Cardiac fibroblast (primary cell): ENCODE data around the gene MFSD12.

Source experiments
- DNase-seq, 2 donors: peaks; one replicate each; pipeline versions ENCODE4 v3.0.0 to v3.0.0-alpha.2; 2010; ENCODE audit warnings: low read depth in 2 of 2
- H3K4me3 ChIP-seq, 2 donors: replicated peaks in 1 of 2; 1 replicate in 1 of 2; 2 replicates in 1 of 2; pipeline ENCODE4 v1.5.1; 2011; ENCODE audit warnings: low read depth in 2 of 2, low read length in 2 of 2, mild to moderate bottlenecking in 2 of 2, moderate library complexity in 1 of 2
- TF ChIP-seq, protein P1 (sequence below): IDR thresholded peaks from one replicate; pipeline ENCODE4 v1.5.1; 2011; ENCODE audit warnings: low read depth, mild to moderate bottlenecking, low read length, inconsistent platforms

The MFSD12 gene

DNA sequence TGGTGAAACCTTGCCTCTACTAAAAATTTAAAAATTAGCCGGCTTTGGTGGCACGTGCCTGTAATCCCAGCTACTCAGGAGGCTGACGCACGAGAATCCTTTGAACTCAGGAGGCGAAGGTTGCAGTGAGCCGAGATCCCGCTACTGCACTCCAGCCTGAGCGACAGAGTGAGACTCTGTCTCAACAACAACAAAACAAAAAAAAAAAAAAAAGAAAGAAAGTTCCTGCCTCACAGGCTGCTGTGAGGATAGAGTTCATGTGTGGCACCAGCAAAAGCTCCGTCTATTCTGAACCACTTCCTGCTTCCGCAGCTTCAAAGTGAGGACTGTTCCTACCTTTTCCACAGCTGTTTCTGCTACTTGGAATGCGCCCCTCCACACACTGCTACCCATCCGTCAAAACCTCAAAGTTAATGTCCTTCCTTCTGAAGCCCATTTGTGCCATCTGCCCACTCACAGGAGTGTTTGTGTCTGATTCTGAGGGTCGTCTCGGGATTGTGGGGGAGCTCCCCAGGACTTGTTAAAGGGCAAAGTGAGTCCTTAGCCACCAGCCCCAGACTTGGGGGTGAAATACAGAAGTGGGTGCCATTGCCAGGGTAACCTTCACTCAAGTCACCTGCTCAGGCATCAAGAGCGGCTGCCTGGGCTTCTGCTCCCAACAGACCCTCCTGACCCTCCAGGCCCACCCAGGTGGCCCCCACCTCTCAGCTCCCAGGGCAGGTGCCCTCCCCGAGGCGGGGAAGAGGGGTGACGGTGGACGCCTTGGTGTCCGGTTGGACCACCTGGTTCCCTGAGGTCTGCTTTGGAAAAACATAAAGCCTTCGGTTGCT, 2.9 kb downstream of the MFSD12 start:
- no peak overlapping the region for H3K4me3 ChIP-seq
- no peak for DNase-seq
- TF ChIP-seq, protein P1, sequence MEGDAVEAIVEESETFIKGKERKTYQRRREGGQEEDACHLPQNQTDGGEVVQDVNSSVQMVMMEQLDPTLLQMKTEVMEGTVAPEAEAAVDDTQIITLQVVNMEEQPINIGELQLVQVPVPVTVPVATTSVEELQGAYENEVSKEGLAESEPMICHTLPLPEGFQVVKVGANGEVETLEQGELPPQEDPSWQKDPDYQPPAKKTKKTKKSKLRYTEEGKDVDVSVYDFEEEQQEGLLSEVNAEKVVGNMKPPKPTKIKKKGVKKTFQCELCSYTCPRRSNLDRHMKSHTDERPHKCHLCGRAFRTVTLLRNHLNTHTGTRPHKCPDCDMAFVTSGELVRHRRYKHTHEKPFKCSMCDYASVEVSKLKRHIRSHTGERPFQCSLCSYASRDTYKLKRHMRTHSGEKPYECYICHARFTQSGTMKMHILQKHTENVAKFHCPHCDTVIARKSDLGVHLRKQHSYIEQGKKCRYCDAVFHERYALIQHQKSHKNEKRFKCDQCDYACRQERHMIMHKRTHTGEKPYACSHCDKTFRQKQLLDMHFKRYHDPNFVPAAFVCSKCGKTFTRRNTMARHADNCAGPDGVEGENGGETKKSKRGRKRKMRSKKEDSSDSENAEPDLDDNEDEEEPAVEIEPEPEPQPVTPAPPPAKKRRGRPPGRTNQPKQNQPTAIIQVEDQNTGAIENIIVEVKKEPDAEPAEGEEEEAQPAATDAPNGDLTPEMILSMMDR: no peak

DNA sequence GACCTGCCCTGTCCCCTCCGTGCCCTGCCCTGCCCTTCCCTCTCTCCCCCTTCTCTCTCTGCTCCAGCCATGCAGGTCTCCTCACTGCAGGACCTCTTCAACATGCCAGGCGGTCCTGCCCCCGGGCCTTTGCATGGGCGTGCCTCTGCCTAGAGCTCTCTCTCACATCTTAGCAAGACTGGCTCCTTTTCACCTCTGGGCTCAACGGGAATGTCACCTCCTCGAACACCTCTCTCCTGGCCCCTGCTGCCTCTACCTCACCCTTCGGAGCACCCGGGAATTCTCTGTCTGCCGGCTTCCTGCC, 5.6 kb downstream of the MFSD12 start:
- TF ChIP-seq, protein P1: no peak
- H3K4me3 ChIP-seq: no peak overlapping the region
- no peak for DNase-seq

DNA sequence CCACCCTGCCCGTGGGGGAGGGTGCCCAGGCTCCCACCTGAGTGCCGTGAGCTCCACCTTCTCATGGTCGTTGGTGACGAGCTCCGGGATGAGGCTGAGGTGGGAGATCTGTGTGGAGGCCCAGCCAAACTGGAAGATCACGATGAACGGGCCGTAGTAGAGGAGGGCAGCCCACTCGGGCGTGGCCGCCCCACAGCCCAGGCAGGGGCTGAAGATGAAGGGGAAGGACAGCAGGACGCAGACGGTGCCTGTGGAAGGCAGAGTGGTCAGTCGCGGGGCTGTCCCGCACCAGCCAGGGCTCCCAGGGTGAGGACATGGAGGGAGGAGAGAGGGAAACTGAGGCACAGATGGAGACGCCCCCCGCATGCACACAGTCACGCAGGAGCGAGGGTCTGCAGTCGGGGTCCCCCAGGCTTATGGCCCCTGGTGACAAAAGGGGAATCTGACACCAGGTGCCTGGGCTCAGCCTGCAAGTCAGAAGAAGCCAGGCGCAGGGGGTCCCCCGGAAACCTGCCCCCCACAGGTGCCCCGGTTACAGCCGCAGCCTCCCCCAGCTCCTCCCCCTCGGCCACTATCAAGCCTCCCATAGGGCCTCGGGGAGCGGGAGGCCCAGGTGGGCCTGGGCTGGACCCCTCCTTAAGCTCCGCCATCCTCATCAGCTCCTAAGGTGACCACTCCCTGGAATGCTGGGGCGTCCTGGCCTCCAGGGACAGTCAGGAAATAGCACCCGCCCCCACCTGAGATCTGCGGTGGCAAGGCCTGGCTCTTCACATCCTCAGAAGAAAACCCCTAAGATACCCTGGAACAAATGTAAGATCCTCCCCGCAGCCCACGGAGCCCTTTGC, 6.2 kb downstream of the MFSD12 start:
- TF ChIP-seq, protein P1: no peak
- no peak overlapping the region for H3K4me3 ChIP-seq
- DNase-seq: no peak

DNA sequence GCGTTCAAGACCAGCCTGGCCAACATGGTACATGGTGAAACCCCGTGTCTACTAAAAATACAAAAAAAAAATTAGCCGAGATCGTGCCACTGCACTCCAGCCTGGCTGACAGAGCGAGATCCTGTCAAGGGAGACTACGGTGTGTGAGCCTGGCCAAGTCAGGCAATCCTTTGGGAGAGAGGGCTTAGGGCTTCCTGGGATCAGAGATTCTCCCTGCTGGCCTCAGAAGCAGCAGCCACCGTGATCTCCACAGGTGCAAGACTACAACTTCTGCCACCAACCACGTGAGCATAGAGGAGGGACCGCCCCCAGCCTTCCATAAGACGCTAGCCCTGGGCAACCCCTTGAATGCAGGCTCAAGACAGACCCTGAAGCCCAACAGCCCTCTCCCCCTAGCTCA, 7.6 kb downstream of the MFSD12 start:
- no peak for DNase-seq
- TF ChIP-seq, protein P1: no peak
- no peak overlapping the region for H3K4me3 ChIP-seq

DNA sequence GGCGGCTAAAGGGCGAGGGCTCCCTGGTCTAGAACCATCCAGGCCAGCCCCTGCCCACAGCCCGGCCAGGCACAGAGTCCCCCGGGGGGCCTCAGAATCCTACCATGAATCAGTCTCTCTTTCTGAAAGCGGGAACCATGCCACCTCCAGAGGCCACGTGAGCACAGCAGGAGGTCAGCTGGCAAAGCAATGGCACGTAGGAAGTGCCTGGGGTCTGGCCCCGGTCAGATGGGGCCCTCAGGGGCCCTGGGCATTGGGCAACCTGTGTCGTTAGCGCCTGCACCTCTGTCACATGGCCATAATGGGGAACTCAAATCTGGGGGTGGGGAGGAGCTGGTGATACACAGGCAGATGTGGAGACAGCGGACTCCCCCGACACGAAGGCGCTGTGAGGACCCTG, 8.8 kb downstream of the MFSD12 start:
- H3K4me3 ChIP-seq: no peak overlapping the region
- TF ChIP-seq, protein P1: no peak
- no peak for DNase-seq

DNA sequence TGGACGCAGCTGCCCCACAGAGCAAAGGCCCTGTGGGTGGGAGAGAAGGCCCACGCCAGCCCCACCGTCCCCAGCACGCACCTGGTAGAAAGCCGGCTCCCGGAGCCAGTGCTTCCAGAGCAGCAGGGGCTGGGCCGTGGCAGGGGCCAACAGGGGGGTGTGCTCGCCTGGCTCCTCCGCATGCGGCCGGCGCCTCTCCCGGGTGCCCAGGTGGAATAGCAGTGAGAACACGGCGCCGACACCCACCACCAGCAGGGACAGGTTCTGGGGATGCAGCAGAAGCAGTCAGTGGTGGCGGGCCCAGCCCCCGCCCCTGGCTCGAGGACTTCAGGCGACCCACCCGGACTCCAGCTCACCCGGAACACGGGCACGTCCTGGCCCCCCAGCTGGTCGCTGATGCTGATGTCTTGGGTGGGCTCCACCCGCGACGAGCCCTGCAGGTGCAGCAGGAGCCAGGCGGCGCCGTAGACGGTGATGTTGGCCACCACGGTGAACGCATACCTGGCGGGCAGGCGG, 9.6 kb downstream of the MFSD12 start:
- DNase-seq: no peak
- H3K4me3 ChIP-seq: no peak overlapping the region
- TF ChIP-seq, protein P1: no peak
